BJ (cell line): ENCODE results near the gene ZNF182. TPM values are rescaled to one million over a fixed set of nuclear protein-coding genes. Genes with fewer than 3 reads are reported as not detected.
"Not testable (repeated sequence)": the region's sequence is repeated elsewhere in the genome, so short reads cannot be mapped to it uniquely, and the experiment has no call there.

ENCODE experiments used
- CTCF ChIA-PET: fragments of 350-600 bp; formaldehyde crosslinking; extraction: SDS; loops from one replicate; lab custom pipeline; 2021; ENCODE audit warnings: antibody characterized with exemption, inconsistent platforms; lab: Yijun Ruan, JAX
- POLR2A ChIA-PET: fragments of 300-600 bp; sonication (Branson Sonifier 250); formaldehyde crosslinking; extraction: SDS; loops from one replicate; lab custom pipeline; 2021; ENCODE audit warnings: antibody characterized with exemption; lab: Charles Lee
- DNase-seq: peaks from one replicate; pipeline ENCODE4 v3.0.0-alpha.2; 2011; ENCODE audit warnings: low read depth
- H3K27me3 ChIP-seq: 2 replicates; pipeline ENCODE4 v1.6.0; 2011; ENCODE audit warnings: low read length; ENCODE audit not compliant: control insufficient read depth, insufficient read depth
- H3K36me3 ChIP-seq: 2 replicates; pipeline ENCODE4 v1.5.1; 2011; ENCODE audit warnings: low read length; ENCODE audit not compliant: control insufficient read depth, insufficient read depth
- H3K4me3 ChIP-seq: 2 replicates; pipeline ENCODE4 v1.5.1; 2011; ENCODE audit warnings: low read depth, mild to moderate bottlenecking, control low read depth, low read length
- polyA plus RNA-seq: library from polyadenylated mRNA; depleted of rRNA; stranded (reverse); fragments of >200 nt; gene quantifications from 2 replicates; pipeline ENCODE4 v1.2.3, GENCODE V29; 2011
- TF ChIP-seq, protein P1 (sequence below): IDR thresholded peaks from 2 replicates; pipeline ENCODE4 v1.5.1; 2011; ENCODE audit warnings: low read depth, mild to moderate bottlenecking, control low read depth, inconsistent platforms, low read length, moderate library complexity; ENCODE audit not compliant: insufficient read depth

Gene ZNF182
- polyA plus RNA-seq, 1 experiment: 1.4 TPM

- H3K36me3 ChIP-seq: no peaks in the 10 kb centered on the region
- H3K4me3 ChIP-seq: peak overlapping the region; percentile 65
- DNase-seq: peak; percentile 26
- no peaks in the 10 kb centered on the region for H3K27me3 ChIP-seq
- ChIA-PET POLR2A (no interaction called here), CTCF (interaction anchor here (1.0 kb wide), 1 partner anchor 167 kb away, joined by 3 read pairs; no protein-coding TSS in a partner anchor)
- TF ChIP-seq, protein P1, sequence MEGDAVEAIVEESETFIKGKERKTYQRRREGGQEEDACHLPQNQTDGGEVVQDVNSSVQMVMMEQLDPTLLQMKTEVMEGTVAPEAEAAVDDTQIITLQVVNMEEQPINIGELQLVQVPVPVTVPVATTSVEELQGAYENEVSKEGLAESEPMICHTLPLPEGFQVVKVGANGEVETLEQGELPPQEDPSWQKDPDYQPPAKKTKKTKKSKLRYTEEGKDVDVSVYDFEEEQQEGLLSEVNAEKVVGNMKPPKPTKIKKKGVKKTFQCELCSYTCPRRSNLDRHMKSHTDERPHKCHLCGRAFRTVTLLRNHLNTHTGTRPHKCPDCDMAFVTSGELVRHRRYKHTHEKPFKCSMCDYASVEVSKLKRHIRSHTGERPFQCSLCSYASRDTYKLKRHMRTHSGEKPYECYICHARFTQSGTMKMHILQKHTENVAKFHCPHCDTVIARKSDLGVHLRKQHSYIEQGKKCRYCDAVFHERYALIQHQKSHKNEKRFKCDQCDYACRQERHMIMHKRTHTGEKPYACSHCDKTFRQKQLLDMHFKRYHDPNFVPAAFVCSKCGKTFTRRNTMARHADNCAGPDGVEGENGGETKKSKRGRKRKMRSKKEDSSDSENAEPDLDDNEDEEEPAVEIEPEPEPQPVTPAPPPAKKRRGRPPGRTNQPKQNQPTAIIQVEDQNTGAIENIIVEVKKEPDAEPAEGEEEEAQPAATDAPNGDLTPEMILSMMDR: no peak
Measured at GRCh38 chrX:48021026-48021900, 17.5 kb upstream of the ZNF182 start.

DNA sequence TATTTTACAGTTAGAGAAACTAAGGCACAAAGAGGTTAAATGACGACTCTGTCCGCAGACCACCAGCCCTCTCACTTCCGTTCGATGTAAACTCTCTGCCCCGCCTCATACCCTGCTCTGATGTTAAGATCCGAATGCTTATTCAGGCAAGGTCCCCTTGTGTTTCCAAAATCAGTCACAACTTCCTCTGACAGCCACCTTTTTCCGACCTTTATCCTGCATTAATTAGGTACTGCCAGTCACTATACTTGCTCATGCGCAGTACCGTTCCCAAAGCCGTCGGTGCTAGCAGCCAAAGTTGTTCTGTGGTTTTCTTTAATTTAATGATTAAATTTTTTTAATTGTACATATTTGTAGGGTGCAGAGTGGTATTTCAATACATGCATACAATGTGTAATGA lies 16.7 kb upstream of the ZNF182 start:
- CTCF ChIA-PET: interaction anchor here (1.0 kb wide), 1 partner anchor 166 kb away, joined by 3 read pairs; no protein-coding TSS in a partner anchor
- H3K27me3 ChIP-seq, H3K36me3 ChIP-seq, DNase-seq, POLR2A ChIA-PET, H3K4me3 ChIP-seq: not testable (repeated sequence)

DNA sequence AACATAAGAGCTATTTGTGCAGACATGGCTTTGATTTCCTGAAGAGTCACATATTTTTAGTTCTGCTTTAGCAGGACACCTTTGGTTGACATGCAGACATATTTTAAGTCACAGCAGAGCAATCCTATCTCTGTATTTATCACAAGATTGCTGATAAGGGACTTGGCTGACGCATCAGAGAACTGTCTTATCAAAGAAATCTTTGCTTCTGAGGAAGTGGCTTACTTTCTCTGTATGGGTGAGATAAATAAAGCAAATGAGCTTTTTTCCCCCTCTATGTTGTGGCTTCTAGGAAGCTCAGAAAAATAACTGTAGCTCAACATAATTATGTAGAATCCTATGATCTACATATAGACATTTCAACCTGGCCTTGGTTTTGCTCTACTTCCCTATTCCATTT lies 16.1 kb upstream of the ZNF182 start:
- H3K4me3 ChIP-seq, H3K27me3 ChIP-seq, CTCF ChIA-PET, DNase-seq, POLR2A ChIA-PET, H3K36me3 ChIP-seq: not testable (repeated sequence)

- CTCF ChIA-PET, H3K27me3 ChIP-seq, POLR2A ChIA-PET, H3K4me3 ChIP-seq, DNase-seq, H3K36me3 ChIP-seq: not testable (repeated sequence)
Measured at GRCh38 chrX:48016583-48017310, 13.0 kb upstream of the ZNF182 start.

DNA sequence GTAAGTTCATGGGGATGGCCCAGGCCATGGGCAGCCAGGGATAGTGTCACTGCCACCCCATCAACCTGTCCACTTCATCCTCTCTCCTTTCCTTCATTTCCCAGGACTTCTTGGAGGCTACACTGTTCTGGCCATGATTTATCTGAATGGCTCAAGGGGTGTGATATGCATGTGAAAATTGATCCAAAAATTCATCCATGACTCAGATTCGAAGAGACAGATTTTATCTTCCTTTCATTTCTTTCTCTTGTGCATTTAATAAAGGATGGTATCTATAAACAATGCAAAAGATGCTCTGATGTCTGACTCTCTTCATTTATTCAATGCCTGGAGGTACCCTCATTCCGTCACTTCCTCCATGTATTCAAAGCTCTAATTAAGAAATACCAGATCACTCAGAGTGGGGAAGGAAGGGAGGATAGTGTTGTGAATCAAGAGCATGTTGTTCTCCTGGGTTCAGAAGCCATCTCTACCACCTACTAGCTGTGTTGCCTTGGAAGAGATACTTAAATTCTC lies 5.7 kb upstream of the ZNF182 start:
- POLR2A ChIA-PET, H3K27me3 ChIP-seq, CTCF ChIA-PET, H3K36me3 ChIP-seq, DNase-seq, H3K4me3 ChIP-seq: not testable (repeated sequence)

GRCh38 chrX:48006688-48007087 lies 2.9 kb upstream of the ZNF182 start, which contains the start of gene SPACA5:
TSS of gene SPACA5 (plus strand) at chrX:48006988. CDS start at chrX:48007803, 815 bp downstream.
- H3K4me3 ChIP-seq, H3K27me3 ChIP-seq, DNase-seq, CTCF ChIA-PET, POLR2A ChIA-PET, H3K36me3 ChIP-seq: not testable (repeated sequence)

DNA sequence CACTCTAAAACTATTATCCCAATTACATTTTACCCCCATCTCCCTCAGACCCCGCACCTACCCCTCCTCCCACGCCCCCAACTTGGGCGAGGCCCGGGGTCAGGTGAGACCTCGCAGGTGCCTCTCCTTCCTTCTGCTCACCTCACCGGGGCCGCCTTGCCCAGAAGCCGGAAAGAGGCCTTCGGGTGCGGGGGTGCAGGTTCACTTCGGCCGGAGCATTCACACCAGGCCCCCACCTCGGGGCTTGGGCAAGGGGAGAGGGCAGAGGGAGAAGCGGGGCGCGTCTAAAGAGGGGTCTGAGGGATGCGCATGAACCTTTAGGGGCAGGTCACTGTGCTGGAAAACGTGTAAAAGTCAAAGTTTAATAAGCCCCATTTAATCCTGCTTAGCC lies 427 bp downstream of the ZNF182 start:
- POLR2A ChIA-PET: no interaction called here
- Histone ChIP-seq H3K4me3 (peak overlapping the region; percentile 67), H3K36me3 (no peaks in the 10 kb centered on the region), H3K27me3 (no peaks in the 10 kb centered on the region)
- CTCF ChIA-PET: no interaction called here
- TF ChIP-seq, protein P1: no peak
- DNase-seq: no peak
